GM23338 (cell line): Measurements from ENCODE around the gene OTOS.

Source experiments
- CREB1 ChIP-seq: fragments of 250-450 bp; sonication (Bioruptor Pico); IDR thresholded peaks from 2 replicates; pipeline ENCODE4 v1.5.0; 2020; ENCODE audit warnings: low read depth, mild to moderate bottlenecking, moderate library complexity
- CTCF ChIP-seq, 2 experiments: fragments of 200-600 bp in 1 of 2; sonication (generic) in 1 of 2; conservative IDR thresholded peaks; 2 replicates each; pipeline versions ENCODE4 v1.5.1 to v1.6.1; 2016 to 2017; ENCODE audit warnings: antibody characterized with exemption in 2 of 2, low read depth in 2 of 2, mild to moderate bottlenecking in 2 of 2, moderate library complexity in 1 of 2
- ETS1 ChIP-seq: IDR thresholded peaks from 2 replicates; pipeline ENCODE4 v1.6.1; 2016; ENCODE audit warnings: antibody characterized with exemption
- EZH2 ChIP-seq: fragments of 200-600 bp; sonication (generic); IDR thresholded peaks from one replicate; pipeline ENCODE4 v1.8.0; 2017; ENCODE audit warnings: antibody characterized with exemption, mild to moderate bottlenecking, low read depth; ENCODE audit not compliant: unreplicated experiment
- EZH2phosphoT487 ChIP-seq: fragments of 200-600 bp; sonication (generic); IDR thresholded peaks from one replicate; pipeline ENCODE4 v1.8.1; 2018; ENCODE audit warnings: antibody characterized with exemption; ENCODE audit not compliant: unreplicated experiment
- JUNB ChIP-seq: IDR thresholded peaks from one replicate; pipeline ENCODE4 v1.6.1; 2016; ENCODE audit warnings: antibody characterized with exemption; ENCODE audit not compliant: unreplicated experiment
- NANOG ChIP-seq: IDR thresholded peaks from 2 replicates; pipeline ENCODE4 v1.6.1; 2016; ENCODE audit warnings: antibody characterized with exemption, borderline replicate concordance
- POLR2AphosphoS5 ChIP-seq: IDR thresholded peaks from 2 replicates; pipeline ENCODE4 v1.6.1; 2016; ENCODE audit warnings: antibody characterized with exemption, low read depth
- STAT1 ChIP-seq: IDR thresholded peaks from one replicate; pipeline ENCODE4 v1.6.1; 2016; ENCODE audit warnings: antibody characterized with exemption; ENCODE audit not compliant: unreplicated experiment
- ZNF462 ChIP-seq: fragments of 250-450 bp; sonication (Bioruptor Pico); IDR thresholded peaks from 2 replicates; pipeline ENCODE4 v1.5.0; 2020; ENCODE audit warnings: mild to moderate bottlenecking, moderate library complexity

DNA sequence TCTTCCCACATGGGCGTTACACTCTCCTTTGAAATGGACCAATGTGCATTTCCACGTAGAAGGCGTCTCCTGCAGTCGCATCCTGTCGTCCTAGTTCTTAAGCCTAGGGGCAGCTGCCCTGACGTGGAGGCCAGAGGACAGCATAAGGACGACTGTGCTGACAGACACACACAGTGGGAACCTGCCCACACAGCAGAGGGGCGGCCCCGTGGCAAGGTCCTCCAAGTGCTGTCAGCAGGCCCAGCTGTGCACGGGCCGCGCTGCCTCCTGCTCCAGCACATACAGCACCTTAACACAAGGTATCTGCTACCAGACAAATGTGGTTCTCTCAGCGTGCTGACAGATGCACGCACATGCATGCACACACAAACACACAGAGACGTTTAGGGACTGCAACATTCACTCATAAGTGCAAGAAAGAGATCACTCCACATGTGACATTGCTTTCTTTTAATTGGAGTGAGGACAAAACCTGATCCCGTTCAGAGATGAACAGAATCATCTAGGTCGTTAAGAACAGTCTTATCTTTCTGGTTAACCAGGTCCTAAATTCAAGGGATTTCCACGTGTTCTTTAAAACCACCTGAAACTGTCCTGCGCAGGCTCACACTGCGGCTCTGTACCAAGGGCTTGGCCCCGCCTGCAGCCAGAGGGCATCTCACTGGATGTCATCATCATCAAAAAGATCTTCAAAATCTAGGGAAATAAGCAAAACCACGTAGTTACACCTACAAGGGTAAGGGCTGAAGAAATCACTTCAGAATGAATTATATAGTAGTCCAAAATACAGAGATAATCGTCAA, 9.9 kb downstream of the OTOS start:
- no peak for TF ChIP-seq CTCF (conservative IDR thresholded peaks at IDR 0.05; ENCODE audit: low read depth in 2 of 2)
- TF ChIP-seq EZH2 = no peak
- TF ChIP-seq CREB1 (CRISPR knock-in tag) = no peak
- no peak for TF ChIP-seq EZH2phosphoT487
- no peak for TF ChIP-seq POLR2AphosphoS5
- no peak for TF ChIP-seq JUNB
- no peak for TF ChIP-seq NANOG
- TF ChIP-seq STAT1 = no peak
- TF ChIP-seq ZNF462 (CRISPR knock-in tag) = no peak
- no peak for TF ChIP-seq ETS1
